ENCODE results near the gene GLRA3.

Gene GLRA3

DNA sequence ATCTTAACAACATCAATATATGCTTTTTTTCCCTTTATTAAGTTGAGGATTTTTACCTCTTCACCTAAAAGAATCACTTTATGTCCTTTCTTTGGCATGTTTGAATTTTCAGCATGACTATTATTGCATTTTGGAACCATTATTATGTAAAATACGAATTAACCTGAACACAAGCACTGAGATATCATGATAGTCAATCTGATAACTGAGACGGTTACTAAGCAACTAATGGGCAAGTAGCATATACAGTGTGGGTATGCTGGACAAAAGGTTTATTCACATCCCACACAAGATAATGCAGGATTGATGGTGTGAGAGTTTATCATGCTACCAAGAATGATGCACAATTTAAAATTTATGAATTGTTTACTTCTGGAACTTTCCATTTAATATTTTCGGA lies 24.6 kb upstream of the GLRA3 start:
- Histone ChIP-seq H3K4me3 (no peak overlapping the region), H3K27ac (no peak overlapping the region)
- TF ChIP-seq, protein P1, sequence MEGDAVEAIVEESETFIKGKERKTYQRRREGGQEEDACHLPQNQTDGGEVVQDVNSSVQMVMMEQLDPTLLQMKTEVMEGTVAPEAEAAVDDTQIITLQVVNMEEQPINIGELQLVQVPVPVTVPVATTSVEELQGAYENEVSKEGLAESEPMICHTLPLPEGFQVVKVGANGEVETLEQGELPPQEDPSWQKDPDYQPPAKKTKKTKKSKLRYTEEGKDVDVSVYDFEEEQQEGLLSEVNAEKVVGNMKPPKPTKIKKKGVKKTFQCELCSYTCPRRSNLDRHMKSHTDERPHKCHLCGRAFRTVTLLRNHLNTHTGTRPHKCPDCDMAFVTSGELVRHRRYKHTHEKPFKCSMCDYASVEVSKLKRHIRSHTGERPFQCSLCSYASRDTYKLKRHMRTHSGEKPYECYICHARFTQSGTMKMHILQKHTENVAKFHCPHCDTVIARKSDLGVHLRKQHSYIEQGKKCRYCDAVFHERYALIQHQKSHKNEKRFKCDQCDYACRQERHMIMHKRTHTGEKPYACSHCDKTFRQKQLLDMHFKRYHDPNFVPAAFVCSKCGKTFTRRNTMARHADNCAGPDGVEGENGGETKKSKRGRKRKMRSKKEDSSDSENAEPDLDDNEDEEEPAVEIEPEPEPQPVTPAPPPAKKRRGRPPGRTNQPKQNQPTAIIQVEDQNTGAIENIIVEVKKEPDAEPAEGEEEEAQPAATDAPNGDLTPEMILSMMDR (IDR thresholded peaks at IDR 0.05), result no peak
- DNase-seq (ENCODE audit: low spot score), result no peak

GRCh38 chr4:174848596-174848995 lies 19.5 kb upstream of the GLRA3 start:
- TF ChIP-seq, protein P1 (IDR thresholded peaks at IDR 0.05), result no peak
- H3K27ac ChIP-seq, result no peak overlapping the region
- no peak overlapping the region for H3K4me3 ChIP-seq
- DNase-seq (ENCODE audit: low spot score), result no peak

- Histone ChIP-seq H3K4me3 (no peak overlapping the region), H3K27ac (no peak overlapping the region)
- TF ChIP-seq, protein P1 (IDR thresholded peaks at IDR 0.05), result no peak
- no peak for DNase-seq (ENCODE audit: low spot score)
These were observed 18.9 kb upstream of the GLRA3 start for GRCh38 chr4:174847801-174848427.

- no peak for DNase-seq (ENCODE audit: low spot score)
- Histone ChIP-seq H3K27ac (no peak overlapping the region), H3K4me3 (no peak overlapping the region)
- TF ChIP-seq, protein P1 (IDR thresholded peaks at IDR 0.05), result no peak
These were observed 6.5 kb upstream of the GLRA3 start for GRCh38 chr4:174835536-174835935.

GRCh38 chr4:174834477-174834876 lies 5.4 kb upstream of the GLRA3 start:
- DNase-seq (ENCODE audit: low spot score), result no peak
- Histone ChIP-seq H3K4me3 (no peak overlapping the region), H3K27ac (no peak overlapping the region)
- TF ChIP-seq, protein P1 (IDR thresholded peaks at IDR 0.05), result no peak

- no peak for DNase-seq (ENCODE audit: low spot score)
- Histone ChIP-seq H3K27ac (no peak overlapping the region), H3K4me3 (no peak overlapping the region)
- TF ChIP-seq, protein P1 (IDR thresholded peaks at IDR 0.05), result no peak
These were observed 2.4 kb downstream of the GLRA3 start for GRCh38 chr4:174826660-174827059.

DNA sequence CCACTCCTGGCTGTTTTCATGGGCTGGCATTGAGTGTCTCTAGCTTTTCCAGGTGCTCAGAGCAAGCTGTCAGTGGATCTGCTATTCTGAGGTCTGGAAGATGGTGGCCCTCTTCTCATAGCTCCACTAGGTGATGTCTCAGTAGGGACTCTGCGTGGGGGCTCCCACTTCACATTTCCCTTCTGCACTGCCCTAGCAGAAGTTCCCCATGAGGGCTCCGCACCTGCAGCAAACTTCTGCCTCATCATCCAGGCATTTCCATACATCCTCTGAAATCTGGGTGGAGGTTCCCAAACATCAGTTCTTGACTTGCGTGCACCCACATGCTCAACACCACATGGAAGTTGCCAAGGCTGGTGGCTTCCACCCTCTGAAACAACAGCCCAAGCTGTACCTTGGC lies 13.8 kb downstream of the GLRA3 start:
- Histone ChIP-seq H3K4me3 (no peak overlapping the region), H3K27ac (no peak overlapping the region)
- no peak for DNase-seq (ENCODE audit: low spot score)
- TF ChIP-seq, protein P1 (IDR thresholded peaks at IDR 0.05), result no peak

Measured in coronary artery (tissue), 2 donors.